ENCODE data around the gene PSD2.

PSD2 gene

GRCh38 chr5:139795074-139796001 lies at the start of gene PSD2:
Gene PSD2, plus strand, starts transcription at chr5:139795808. Its CDS starts 13,633 bp downstream, at chr5:139809441.
- no peak for DNase-seq (ENCODE audit: low read depth in 2 of 2, low spot score in 1 of 2)

GRCh38 chr5:139746691-139747582 lies 48.7 kb upstream of the PSD2 start:
- DNase-seq (ENCODE audit: low read depth in 2 of 2, low spot score in 1 of 2): peak; percentile 53 to 55

- DNase-seq (ENCODE audit: low read depth in 2 of 2, low spot score in 1 of 2): peak in 1 of 2 donors; percentile 37
Measured at GRCh38 chr5:139747583-139748504, 47.8 kb upstream of the PSD2 start.

- no peak for DNase-seq (ENCODE audit: low read depth in 2 of 2, low spot score in 1 of 2)
Measured at GRCh38 chr5:139748505-139748826, 47.1 kb upstream of the PSD2 start.

- DNase-seq (ENCODE audit: low read depth in 2 of 2, low spot score in 1 of 2): no peak
Measured at GRCh38 chr5:139749242-139749641, 46.4 kb upstream of the PSD2 start.

- DNase-seq (ENCODE audit: low read depth in 2 of 2, low spot score in 1 of 2): no peak
Measured at GRCh38 chr5:139751236-139751635, 44.4 kb upstream of the PSD2 start.

GRCh38 chr5:139752506-139753473 lies 42.8 kb upstream of the PSD2 start:
- no peak for DNase-seq (ENCODE audit: low read depth in 2 of 2, low spot score in 1 of 2)

- DNase-seq (ENCODE audit: low read depth in 2 of 2, low spot score in 1 of 2): no peak
Measured at GRCh38 chr5:139755892-139756671, 39.5 kb upstream of the PSD2 start.

- DNase-seq (ENCODE audit: low read depth in 2 of 2, low spot score in 1 of 2): no peak
Measured at GRCh38 chr5:139756971-139757370, 38.6 kb upstream of the PSD2 start.

GRCh38 chr5:139757727-139758509 lies 37.7 kb upstream of the PSD2 start:
- DNase-seq (ENCODE audit: low read depth in 2 of 2, low spot score in 1 of 2): no peak

- no peak for DNase-seq (ENCODE audit: low read depth in 2 of 2, low spot score in 1 of 2)
Measured at GRCh38 chr5:139758510-139759075, 37.0 kb upstream of the PSD2 start.

- DNase-seq (ENCODE audit: low read depth in 2 of 2, low spot score in 1 of 2): no peak
Measured at GRCh38 chr5:139759219-139759721, 36.3 kb upstream of the PSD2 start.

- DNase-seq (ENCODE audit: low read depth in 2 of 2, low spot score in 1 of 2): no peak
Measured at GRCh38 chr5:139760066-139761056, 35.2 kb upstream of the PSD2 start.

GRCh38 chr5:139761057-139761450 lies 34.6 kb upstream of the PSD2 start:
- DNase-seq (ENCODE audit: low read depth in 2 of 2, low spot score in 1 of 2): no peak

GRCh38 chr5:139761501-139761900 lies 34.1 kb upstream of the PSD2 start:
- no peak for DNase-seq (ENCODE audit: low read depth in 2 of 2, low spot score in 1 of 2)

GRCh38 chr5:139762615-139763170 lies 32.9 kb upstream of the PSD2 start:
- no peak for DNase-seq (ENCODE audit: low read depth in 2 of 2, low spot score in 1 of 2)

Measured in stimulated activated CD8-positive, alpha-beta memory T cell treated with anti-CD3 and anti-CD28 coated beads, Interleukin-4, amount 100 ng/mL, for 1 hour (primary cell).